Amniotic epithelial cell (primary cell): ENCODE data around the gene PRSS57.

Experiments used
- DNase-seq: peaks from one replicate; pipeline ENCODE4 v3.0.0-alpha.2; 2010; ENCODE audit warnings: low read depth

Gene PRSS57

DNA sequence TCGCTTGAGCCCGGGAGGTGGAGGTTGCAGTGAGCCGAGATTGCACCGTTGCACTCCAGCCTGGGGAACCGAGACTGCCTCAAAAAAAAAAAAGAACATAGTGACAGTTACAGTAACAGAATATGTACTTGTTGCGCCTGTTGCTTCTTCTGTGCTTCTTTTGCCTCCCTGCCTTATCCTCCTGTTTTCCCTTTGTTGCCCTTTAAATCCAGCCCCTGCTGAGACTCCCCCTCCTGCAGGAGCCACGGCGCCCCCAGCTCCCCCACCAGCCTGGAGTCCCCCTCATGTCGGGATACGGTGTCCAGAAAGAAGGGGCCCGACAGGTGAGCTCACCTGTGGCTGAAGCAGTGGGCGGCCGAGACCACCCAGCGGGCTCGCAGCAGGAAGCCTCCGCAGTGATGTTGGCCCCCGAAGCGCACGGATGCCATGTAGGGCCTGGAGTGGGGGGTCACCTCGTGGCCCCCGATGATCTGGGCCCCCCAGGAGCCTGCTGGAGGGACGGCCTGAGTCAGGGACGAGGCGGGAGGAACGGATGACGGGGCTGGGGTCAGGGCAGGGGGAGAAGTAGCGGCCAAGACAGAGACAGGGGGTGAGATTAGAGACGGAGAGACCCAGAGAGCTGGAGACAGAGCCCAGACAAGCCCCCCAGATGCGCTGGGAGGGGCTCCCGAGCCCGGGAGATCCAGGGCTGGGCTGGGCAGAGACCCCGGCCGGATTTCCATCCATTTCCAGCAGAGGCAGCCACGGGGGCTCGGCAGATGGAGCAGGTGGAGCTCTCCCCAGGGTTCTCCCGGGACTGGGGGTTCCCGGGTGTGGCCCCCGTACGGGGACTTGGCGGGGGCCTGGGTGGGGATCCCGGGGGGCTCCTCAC, 536 bp downstream of the PRSS57 start:
- DNase-seq, result no peak

DNA sequence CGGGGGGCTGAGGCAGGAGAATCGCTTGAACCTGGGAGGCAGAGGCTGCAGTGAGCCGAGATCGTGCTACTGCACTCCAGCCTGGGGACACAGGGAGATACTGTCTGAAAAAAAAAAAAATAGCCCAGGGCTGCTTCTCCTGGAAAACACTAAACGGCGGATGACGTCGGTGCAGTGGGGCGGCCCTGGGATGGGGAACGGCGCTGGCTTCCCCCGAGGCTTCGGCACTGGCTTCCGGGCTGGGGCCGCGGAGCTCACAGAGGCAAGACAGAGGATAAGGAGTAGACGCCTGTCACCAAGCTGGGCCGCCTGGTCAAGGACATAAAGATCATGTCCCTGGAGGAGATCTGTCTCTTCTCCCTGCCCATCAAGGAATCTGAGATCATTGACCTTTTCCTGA, 5.0 kb downstream of the PRSS57 start:
- DNase-seq, result no peak

DNA sequence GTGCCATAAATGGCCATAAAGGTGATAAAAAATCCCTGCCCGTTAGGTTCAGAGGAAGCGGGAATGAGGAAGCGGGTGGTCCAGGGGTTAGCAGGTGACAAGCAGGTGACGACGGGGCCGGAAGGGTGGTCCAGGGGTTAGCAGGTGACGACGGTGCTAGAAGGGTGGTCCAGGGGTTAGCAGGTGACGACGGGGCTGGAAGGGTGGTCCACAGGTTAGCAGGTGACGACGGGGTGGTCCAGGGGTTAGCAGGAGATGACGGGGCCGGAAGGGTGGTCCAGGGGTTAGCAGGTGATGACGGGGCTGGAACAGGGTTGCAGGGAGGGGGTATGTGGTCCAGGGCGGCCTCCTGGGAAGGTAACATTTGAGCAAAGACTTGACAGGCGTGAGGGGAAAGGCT, 6.3 kb downstream of the PRSS57 start:
- no peak for DNase-seq

DNA sequence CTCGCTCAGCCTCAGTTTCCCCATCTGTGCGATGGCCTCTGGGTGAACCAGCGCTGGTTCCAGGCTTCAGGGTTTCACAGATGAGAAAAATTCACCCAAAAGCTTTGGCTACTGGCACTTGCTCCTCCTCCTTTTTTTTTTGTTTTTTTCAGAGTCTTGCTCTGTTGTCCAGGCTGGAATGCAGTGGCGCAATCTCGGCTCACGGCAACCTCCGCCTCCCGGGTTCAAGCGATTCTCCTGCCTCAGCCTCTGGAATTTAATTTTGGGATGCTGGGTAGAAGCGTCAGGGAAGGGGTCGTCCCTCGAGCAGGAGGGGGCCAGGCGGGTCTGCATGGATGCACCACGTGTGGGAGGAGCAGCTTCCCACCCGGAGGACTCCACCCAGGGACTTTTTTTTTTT, 7.0 kb downstream of the PRSS57 start:
- no peak for DNase-seq

- DNase-seq, result no peak
Measured at GRCh38 chr19:687569-688166, 7.6 kb downstream of the PRSS57 start.

DNA sequence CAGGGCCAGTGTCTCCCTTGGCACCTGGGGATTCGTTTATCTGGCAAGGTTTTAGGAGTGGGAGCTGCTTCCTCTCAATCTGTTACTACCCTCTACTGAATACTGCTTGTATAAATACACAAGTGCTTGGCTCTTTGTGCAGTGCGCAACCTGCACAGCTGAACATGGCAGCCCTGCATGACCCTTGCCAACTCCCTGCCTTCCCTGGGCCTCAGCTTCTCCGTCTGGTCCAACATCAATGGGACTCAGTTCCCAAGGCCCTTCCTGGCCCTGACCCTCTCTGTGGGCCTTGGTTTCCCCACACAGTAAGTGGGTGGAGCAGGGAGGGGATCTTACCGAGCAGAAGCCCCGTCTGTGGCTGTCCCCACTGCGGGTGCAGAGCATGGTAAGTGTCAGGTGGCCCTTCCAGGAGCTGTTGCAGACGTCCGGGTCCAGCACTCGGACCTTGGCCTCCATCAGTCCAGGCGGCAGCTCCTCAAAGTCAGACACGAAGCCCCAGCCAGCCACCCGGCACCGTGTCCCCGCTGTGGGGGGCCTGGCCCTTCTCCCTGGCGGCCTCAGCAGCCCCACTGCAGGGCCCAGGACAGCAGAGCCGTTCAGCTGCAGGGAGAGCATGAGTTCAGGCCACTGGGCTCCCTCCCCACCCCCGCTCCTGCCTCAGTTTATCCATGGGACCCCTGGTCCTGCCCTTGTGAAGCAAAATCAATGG, 8.5 kb downstream of the PRSS57 start:
- no peak for DNase-seq

DNA sequence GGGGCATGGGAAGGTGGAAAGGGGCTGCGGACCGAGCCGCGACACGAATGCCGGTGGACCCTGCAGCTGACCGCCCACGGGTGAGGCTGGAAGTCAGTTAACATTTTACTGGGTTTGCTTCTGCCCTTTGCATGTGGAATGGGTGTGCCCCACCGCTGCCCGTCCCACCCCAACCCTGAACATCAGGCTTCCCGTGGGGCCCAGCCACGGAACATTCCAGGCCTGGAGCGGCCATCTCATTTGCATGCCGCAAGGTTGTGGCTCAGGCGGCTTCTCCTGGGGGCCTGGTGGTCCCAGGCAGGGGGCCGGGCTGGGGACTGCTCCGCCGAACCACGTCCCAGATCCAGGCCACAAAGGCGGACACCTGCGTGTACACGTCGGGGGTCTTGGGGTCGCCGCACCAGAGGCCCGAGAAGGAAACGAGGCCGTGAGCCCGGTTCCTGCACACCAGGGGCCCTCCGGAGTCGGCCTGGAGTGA, 9.8 kb downstream of the PRSS57 start:
- no peak for DNase-seq

DNA sequence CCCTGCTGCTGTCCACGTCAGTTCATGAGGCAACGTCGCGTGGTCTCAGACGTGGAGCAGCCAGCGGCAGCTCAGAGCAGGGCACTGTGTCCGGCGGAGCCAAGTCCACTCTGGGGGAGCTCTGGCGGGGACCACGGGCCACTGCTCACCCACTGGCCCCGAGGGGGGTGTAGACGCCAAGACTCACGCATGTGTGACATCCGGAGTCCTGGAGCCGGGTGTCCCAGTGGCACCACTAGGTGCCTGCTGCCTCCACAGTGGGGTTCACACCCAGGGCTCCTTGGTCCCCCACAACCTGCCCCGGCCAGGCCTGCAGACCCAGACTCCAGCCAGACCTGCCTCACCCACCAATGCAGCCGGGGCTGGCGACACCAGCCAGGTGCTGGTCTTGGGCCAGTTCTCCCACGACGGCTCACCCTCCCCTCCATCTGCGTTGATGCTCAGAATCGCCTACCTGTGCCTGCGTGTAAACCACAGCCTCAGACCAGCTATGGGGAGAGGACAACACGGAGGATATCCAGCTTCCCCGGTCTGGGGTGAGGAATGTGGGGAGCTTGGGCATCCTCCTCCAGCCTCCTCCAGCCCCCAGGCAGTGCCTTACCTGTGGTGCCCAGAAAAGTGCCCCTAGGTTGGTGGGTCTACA, 12.5 kb downstream of the PRSS57 start:
- no peak for DNase-seq

DNA sequence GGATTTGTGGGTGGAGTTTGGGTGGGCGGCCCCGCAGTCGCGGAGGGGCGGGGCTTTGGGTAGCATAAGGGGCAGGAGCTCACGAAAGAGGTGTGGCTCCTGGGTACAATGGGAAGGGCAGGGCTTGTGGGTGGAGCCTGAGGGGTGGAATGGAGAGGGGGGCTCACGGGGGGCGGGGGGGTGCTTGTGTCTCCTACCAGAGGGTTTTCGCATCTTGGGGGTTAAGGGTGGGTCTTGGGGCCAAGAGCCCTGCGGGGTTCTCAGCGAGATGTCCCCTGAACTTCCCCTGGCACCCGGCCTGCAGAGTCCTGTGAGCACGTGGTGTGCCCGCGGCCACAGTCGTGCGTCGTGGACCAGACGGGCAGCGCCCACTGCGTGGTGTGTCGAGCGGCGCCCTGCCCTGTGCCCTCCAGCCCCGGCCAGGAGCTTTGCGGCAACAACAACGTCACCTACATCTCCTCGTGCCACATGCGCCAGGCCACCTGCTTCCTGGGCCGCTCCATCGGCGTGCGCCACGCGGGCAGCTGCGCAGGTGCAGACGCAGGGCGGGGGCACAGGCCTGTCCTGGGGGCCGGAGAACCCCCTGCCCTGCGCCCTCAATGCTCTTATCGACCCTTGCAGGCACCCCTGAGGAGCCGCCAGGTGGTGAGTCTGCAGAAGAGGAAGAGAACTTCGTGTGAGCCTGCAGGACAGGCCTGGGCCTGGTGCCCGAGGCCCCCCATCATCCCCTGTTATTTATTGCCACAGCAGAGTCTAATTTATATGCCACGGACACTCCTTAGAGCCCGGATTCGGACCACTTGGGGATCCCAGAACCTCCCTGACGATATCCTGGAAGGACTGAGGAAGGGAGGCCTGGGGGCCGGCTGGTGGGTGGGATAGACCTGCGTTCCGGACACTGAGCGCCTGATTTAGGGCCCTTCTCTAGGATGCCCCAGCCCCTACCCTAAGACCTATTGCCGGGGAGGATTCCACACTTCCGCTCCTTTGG, 13.9 kb downstream of the PRSS57 start:
- DNase-seq, result no peak

DNA sequence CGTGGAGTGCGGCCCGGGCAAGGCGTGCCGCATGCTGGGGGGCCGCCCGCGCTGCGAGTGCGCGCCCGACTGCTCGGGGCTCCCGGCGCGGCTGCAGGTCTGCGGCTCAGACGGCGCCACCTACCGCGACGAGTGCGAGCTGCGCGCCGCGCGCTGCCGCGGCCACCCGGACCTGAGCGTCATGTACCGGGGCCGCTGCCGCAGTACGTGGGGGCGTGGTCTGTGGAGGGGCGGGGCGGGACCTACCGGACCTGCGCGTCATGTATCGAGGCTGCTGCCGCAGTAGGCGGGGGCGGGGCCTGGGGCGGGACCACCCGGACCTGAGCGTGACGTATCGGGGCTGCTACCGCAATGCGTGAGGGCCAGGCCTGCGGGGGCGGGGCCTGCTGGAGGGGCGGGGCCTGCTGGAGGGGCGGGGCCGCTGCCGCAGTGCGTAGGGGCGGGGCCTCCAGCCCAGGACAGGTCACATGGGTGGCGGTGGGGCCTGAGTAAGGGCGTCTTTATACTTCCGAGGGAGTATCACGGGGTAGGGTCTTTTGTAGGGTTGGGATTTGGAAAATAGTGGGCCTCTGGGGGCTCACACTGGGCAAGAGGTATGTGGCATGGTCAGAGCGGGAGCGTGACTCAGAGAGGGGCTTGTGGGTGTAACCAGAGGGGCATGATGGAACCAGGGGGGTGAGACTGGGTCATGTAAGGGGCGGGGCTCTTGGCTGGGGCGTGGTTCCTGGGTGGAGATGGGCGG, 14.8 kb downstream of the PRSS57 start:
- DNase-seq, result peak; percentile 94

DNA sequence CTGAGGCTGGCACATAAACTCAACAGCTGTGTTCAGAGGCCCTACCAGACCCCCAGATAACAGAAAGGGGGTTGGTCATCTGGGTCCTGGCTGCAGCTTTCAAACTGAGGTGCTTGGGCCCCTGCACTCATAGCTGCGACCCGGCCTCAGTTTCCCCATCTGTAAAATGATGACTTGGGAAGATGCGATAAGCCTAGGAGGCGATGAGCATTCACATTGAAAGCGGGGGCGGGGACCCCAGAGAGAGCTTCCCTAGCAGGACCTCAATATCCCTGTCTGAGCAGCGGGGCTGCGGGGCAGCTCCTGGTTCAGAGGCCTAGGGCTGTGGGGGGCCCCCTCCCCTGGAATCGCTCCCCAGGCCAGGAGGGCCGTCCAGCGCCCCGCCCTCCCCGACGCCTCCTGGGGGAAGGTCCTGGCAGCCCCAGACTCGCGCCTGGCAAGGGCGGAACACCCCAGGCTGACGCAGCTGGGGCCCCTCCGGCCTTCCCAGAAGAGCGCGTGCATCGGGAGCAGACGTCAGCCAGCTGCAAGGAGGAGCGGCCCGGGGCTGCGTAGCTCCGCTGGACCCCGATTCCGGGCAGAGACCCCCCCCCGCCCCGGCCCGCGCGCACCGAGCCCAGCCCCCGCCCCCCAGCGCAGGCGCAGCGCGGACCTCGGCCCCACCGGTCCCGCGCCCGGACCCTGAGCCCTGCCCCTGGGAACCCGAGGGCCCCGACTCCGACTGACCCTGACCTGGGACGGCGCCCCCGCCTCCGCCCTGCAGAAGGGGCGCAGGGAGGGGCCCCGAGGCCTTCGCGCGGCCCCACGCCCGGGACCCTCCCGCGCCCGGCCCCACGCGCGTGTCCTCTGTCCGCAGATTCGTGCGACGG, 15.6 kb downstream of the PRSS57 start:
- DNase-seq, result peak; percentile 78

DNA sequence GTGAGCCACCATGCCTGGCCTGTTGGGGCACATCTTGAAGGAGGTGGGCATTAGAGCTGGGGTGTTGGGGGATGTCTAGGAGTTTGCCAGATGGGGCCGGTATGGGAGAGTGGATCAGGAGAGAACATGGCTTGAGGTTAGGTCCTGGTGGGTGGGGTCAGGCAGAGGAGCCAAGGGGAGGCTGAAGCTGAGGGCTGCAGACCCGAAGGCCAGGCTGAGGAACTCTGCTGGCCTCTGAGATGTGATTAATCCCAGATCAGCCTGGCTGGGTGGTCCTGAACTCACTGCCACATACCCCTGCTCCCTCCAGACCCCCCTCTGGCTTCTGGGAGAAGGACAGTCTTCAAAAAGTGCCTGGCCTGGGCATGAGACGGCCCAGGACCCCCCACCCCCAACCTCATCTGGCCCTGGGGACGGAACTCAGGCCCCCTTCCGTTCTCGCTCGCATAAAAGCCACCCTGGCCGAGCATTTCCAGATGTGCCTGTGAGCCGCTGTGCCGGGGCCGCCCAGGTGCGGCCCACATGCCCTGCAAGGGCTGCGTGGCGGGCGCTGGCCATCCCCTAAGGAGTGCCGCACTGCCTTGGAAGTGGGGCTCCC, 16.4 kb downstream of the PRSS57 start:
- DNase-seq, result no peak

GRCh38 chr19:677601-678436, 17.4 kb downstream of the PRSS57 start:
- DNase-seq, result peak; percentile 50

- peak; percentile 86 for DNase-seq
Measured at GRCh38 chr19:677201-677600, 18.1 kb downstream of the PRSS57 start.

DNA sequence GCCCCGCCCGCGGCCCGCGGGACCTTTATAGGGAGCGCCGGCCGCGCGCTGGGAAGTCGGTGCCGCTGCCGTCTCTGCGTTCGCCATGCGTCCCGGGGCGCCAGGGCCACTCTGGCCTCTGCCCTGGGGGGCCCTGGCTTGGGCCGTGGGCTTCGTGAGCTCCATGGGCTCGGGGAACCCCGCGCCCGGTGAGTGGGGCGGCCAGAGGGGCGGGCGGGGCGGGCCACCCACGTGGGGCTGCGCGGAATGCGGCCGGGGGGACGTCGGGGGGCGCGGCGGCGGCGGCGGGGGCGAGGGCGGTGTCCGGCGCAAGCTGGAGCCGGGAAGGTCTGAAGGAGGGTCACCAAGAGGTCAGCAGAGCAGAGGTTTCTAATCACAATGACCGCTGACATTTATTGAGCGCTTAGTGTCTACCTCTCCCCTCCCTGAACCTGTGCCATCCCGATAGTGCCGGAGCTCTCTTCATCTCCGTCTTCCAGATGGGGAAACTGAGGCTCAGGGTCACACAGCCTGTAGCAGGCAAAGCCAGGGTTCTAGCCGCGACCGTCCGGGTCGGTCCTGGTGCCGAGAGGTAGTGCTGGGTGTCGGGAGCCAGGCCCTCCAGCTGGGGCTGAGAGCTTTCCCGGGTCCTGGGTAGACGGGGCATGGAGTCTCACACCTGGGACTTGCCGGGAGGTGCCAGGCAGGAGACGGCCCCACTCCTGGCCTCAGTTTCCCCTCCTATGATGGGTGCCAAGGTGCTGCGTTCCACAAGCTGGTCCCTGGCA, 18.7 kb downstream of the PRSS57 start, which contains the start of gene FSTL3:
Gene FSTL3, plus strand, starts transcription at position 54 of the 767 bp plus-strand sequence. Its CDS starts 32 bp downstream, at position 86.
- DNase-seq, result peak; percentile 46

DNA sequence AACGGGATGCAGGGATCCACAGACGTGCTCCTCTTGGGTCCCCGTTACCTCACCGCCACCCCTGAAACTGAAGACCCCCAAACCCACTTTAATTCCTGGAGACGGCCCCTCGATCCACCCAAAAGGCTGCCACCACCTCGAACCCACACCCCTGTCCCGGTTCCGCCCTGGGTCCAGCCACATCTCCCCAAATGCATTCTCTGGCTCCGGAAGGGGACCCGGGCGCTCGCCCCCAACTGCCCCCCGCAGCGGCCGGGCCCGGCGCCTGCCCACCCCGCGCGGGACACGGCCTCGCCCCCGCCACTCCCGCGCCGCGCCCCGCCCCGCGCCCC, 19.3 kb downstream of the PRSS57 start:
- DNase-seq, result no peak
